H1 (cell line): ENCODE results near the gene CHRNA1. TPM values are rescaled to one million over a fixed set of nuclear protein-coding genes. Genes with fewer than 3 reads are reported as not detected.

ENCODE experiments used
- CHD7 ChIP-seq: fragments of 300-600 bp; sonication (generic); IDR thresholded peaks from 2 replicates; pipeline ENCODE4 v1.7.1; 2012; ENCODE audit warnings: low read length, moderate library complexity, mild to moderate bottlenecking, inconsistent platforms; ENCODE audit not compliant: insufficient replicate concordance
- CREB1 ChIP-seq: IDR thresholded peaks from 2 replicates; pipeline ENCODE4 v1.6.1; 2012; ENCODE audit warnings: inconsistent platforms
- CTBP2 ChIP-seq: IDR thresholded peaks from 2 replicates; pipeline ENCODE4 v1.7.0; 2011; ENCODE audit warnings: borderline replicate concordance, mild to moderate bottlenecking, moderate library complexity, mixed read lengths, low read length; ENCODE audit not compliant: insufficient read depth, insufficient read length
- E2F6 ChIP-seq: IDR thresholded peaks from 2 replicates; pipeline ENCODE4 v1.6.1; 2012; ENCODE audit warnings: inconsistent platforms
- JUND ChIP-seq: IDR thresholded peaks from 2 replicates; pipeline ENCODE4 v1.6.1; 2011; ENCODE audit warnings: mild to moderate bottlenecking, improper control_type of control experiment, low read length
- KDM4A ChIP-seq: IDR thresholded peaks from one replicate; pipeline ENCODE4 v1.7.1; 2012; ENCODE audit warnings: low read depth, mild to moderate bottlenecking, moderate library complexity, low read length, inconsistent platforms; ENCODE audit not compliant: severe bottlenecking
- NRF1 ChIP-seq: IDR thresholded peaks from 2 replicates; pipeline ENCODE4 v1.6.1; 2011; ENCODE audit warnings: mild to moderate bottlenecking, low read depth, low read length, improper control_type of control experiment
- RNF2 ChIP-seq: fragments of 200-900, 300-1000 bp; sonication (generic); IDR thresholded peaks from 2 replicates; pipeline ENCODE4 v1.7.1; 2016; ENCODE audit warnings: borderline replicate concordance, low read depth, mild to moderate bottlenecking, antibody characterized with exemption, low read length; ENCODE audit not compliant: poor library complexity, severe bottlenecking; ENCODE audit errors: missing control alignments
- polyA plus RNA-seq, 7 experiments: library from polyadenylated mRNA; depleted of rRNA in 3 of 7; stranded (reverse) in 5 of 7; unstranded in 2 of 7; fragments of >200 nt in 5 of 7; fragments of 200-250 nt in 2 of 7; gene quantifications; 1 replicate in 5 of 7; 2 replicates in 1 of 7; 4 replicates in 1 of 7; pipeline versions ENCODE4 v1.2.1 to v1.2.3, GENCODE V29; 2011 to 2013; ENCODE audit warnings: missing spikeins in 2 of 7, mixed read lengths in 2 of 7
- total RNA-seq: library from RNA; stranded (reverse); fragmentation: NEBNext Ultra II Directional; extraction: Animal tissue kit (Norgen Biotek cat#: 25700); gene quantifications from 2 replicates; pipeline ENCODE4 v1.2.1, GENCODE V29; 2021

CHRNA1 gene
- total and polyA plus RNA-seq, 2 of the 8 experiments (the other 6 are each of a cell fraction or from before 2014, with no cell fraction given), result 0.11 to 0.15 TPM

GRCh38 chr2:174729797-174730697, 34.2 kb downstream of the CHRNA1 start (continued):
- TF ChIP-seq RNF2 (peak; percentile 41), JUND (no peak), E2F6 (peak; percentile 50; the same call in 1 of the 2 replicates), CREB1 (no peak), NRF1 (no peak), KDM4A (peak; percentile 76), CTBP2 (no peak), CHD7 (no peak)
